Activated CD4-positive, alpha-beta T cell treated with anti-CD3 and anti-CD28 coated beads, Interleukin-2, amount 50 U/mL, for 4 hours (primary cell): Measurements from ENCODE around the gene TBC1D16.
A peak's percentile ranks its signal among the peaks of the same experiment; 100 is the strongest.

Experiments
- DNase-seq, 2 experiments: peaks; one replicate each; pipeline ENCODE4 v3.0.0-alpha.2; 2020

TBC1D16 gene

DNA sequence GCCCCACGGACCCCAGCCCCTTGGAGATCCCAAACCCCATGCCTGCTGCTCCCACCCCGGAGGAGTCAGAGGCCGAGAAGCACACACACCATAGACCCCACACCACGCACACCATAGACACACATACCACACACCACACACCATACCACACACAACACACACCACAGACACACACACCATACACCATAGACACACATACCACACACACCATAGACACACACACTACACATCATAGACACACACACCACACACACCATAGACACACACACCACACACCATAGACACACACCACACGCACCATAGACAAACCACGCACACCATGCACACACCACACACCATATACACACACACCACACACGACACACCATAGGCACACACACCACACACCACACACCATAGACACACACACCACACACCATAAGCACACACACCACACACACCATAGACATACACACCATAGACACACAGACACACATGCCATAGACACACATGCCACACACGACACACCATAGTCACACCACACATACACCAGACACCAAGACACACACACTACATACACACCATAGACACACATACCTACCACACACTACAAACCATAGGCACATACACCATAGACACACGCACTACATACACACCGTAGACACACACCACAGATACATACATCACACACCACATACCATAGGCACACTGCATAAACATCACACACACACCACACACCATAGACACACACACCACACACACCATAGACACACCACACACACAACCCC lies 11.3 kb downstream of the TBC1D16 start:
- DNase-seq: no peak

DNA sequence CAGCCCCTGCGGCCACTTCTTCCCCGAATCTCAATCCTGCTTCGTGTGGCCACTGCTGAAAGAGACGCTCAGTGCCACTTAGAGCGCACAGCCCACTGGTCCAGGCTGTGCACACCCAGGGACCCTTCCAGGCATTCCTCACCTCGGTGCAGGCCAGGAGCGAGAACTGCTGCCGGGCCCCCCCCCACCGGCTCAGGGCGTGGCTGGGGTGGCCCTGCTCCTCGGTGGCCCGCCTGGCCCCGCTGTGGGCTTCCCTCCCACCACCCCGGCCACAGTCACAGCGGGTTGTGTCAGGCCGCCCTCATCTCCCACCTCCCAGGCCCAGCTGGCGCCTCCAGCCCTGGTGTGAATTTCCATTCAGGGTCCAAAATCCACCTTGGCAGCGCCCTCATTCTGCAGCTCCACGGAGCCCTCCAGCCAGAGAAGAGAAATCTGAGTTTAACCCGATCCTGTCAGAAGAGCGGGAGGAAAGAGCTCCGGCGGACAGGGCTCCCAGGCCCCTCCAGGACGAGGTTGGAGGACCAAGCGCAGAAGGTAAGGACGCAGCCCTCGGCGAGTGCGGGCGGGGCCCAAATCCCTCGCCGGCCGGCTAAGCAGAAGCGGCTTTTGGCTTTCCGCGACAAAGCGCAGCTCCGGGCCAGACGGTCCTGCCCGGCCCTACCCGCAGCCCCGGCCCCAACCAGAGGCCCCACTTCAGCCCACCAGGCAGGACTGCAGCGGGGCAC lies 12.0 kb downstream of the TBC1D16 start:
- DNase-seq: no peak

DNA sequence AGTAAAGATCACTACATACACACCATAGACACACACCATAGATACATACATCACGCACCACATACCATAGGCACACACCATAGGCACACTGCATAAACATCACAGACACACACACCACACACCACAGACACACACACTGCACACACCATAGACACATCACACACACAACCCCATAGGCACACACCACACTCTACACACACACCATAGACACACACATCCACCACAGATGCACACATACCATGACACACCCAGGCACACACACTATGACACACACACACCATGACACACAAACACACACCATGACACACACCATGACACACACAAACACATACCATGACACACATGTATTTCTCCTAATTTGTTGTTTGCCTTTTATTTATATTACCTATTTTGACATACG lies 14.1 kb downstream of the TBC1D16 start:
- DNase-seq: no peak

DNA sequence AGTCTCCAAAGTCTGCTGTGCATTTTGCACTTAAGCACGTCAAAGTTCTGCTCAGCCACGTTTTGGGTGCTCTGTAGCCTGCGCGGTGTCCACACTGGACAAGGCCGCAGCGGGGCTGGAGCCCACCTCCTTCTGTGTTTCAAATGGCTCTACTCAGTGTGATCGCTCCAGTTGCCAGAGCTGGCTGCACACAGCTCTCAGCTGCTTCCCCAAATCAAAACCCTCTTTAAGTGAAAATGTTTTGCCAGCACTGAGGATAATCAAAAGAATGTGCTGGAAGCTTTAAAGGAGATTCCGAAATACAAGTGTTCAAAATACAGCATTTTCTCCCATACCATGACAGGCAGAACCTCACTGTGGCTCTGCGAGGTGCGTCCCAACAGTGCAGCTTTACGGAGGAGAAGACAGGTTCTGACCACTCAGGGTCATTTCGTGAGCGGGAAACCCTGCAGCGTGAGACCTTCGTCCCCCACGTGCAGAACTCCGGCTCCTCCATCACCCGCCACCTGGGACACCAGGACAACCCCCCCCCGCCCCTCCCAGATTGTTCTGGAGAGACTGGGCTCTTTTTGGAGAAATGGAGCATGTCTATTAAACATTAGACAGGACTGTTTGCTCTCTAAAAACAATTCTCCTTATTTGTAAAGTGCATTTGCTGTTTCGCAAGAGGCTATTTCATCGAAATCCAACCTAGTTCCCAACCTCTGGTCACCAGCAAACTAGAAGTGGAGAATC lies 16.6 kb downstream of the TBC1D16 start:
- no peak for DNase-seq

DNA sequence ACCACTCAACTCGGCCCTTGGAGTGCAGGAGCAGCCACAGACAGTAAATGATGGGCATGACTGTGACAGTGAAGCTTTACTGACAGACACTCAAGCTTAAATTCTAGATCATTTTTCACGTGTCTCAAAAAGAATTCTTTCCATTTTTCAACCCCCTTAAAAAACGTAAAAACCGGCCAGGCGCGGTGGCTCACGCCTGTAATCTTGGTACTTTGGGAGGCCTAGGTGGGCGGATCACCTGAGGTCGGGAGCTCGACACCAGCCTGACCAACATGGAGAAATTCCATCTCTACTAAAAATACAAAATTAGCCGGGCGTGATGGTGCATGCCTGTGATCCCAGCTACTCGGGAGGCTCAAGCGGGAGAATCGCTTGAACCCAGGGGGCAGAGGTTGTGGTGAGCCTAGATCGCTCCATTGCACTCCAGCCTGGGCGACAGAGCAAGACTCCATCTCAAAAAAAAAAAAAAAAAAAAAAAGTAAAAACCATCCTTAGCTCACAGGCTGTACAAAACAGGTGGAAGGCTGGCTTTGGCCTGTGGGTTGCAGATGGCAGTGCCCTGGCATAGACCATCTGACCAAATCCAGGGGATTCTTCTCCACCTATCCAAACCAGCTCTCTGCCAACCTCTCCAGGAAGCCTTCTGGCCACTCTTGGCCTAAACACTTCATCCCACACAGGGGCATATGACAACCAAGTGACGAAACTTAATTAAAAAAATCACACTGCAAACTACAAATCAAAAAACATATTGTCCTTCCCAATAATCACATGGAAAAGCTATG lies 18.3 kb downstream of the TBC1D16 start:
- DNase-seq: no peak

DNA sequence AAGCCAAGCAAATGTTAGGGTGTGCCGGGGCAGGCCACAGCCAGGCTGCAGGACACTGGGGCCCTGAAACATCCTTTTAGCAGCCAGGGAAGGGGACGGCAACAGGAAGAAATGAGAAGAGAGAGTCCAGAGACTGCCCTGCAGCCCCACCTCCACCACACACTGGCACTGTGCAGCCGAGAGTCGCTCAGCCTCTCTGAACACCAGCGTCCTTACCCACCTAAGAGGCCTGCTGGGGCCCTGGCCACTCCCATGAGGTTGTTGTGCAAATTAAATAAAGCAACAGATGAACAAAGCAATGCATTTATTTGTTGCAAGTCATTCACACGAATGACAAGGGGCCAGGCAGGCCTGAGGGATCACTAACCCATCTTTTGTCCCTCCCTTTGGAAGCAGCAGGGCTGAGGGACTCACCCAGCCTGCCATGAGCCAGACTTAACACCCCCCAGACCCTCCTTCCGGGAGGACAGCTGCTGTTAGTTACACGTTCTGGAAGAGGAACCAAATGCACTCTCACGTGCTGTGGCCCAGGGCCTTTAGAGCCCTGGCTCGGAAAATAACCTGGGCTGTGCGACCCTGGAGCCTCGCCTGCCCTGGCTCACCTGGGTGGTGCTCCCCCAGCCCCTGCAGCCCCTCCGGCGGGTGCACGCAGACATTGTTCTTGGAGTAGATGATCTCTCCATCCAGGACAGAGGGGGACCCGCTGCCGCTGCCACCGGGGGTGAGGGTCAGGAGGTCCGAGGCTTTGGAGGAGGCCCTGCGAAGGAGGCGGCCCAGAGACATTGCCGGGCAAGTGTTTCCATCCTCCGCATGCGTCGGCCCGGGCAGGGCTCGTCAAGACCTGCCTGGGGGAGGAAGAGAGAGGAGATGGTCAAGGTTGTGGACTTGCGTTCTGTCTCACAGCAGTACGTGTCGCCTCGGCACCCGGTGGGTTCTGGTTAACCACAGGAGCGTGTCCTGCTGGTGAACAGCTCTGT lies 22.6 kb downstream of the TBC1D16 start:
- DNase-seq: no peak

DNA sequence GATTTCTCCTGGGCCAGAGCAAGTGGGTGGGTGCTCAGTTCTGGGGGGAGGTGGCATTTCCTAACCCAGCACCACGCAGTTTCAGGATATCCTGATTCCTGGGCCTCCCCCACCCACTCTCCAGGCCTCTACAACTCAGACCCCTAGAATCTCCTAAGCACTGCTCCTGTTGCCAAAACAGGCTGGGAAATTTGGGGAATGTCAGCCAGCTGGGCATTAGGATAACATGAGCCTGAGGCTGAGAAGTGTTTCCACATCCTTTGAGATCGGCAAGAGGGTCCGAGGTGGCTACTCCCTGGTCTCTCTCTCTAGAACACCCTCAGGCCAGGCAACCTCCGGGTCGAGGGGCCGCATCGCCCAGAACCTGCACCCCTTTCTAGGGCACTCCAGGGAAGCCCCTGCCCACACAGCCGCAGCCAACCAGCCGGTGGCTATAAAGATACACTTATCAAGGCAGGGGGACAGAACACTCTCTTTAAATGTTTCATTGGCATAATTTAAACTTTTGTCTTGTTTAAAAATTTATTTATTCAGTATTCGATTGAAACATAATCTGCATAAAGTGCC lies 23.6 kb downstream of the TBC1D16 start:
- no peak for DNase-seq

DNA sequence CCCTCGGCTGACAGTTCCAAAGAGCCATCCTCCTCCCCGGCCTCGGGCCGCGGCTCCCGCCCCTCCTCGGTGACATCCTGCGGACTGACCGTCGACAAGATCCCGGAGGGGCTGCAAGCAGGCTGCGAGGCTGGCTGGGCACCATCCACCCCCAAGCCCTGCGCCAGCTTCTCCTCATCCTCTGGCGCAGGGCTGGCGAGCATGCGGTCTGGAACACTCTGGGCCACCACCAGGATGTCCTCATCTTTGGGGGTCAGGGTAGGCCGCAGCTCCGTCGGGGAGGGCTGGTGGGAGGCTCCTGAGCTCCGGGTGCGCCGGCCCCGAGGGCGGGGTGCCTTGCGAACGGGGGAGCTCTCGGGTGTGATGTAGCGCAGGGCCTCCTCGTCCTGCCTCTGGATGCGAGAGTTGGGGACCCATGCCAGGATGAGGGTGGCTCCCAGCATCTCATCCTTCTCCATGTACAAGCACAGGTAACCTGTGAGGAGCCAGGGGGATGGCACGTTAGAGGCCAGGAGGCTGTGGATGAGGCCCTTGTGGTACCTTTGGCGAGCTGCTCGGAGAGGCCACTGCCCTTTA lies 25.3 kb downstream of the TBC1D16 start:
- DNase-seq: no peak

DNA sequence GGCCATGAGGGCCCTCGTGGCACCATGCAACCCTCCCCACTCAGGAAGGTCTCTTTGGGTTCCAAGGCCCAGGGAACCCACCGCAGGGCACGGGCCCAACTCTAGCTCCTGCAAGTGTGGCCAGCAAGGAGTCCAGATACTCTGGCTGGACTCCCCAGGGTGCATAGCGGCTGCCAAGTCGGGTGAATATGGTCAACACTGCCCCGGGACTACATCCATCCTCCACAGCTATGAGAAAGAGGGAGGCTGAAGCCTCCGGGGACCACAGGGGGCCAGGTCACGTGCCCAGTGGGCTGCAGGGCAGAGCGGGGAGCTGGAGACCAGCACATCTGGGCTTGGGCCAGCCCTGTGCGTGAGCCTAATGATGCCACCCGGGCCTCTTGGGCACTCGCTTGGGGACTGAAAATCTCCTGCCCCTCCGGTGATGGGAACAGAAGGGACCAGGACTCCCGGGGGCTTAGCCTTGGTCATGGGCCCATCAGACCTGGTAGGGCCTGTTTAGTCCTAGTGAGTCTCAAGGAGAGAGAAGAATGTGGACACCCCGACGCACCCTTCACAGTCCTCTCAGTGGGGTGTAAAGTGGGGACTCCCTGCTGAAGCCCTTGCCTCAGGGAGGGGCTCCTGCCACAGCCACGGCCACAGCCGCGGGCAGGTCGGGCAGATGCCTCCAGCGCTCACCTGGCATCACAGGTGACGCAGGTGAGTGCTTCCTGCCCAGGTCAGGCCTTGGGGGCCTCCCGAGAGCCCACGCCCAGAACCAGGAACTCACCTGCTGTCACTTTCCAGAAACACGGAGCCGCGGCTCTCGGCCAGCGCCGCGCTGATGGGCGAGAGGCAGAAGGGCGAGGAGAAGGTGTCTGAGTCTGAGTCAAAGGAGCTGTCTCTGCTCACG lies 26.0 kb downstream of the TBC1D16 start:
- no peak for DNase-seq

DNA sequence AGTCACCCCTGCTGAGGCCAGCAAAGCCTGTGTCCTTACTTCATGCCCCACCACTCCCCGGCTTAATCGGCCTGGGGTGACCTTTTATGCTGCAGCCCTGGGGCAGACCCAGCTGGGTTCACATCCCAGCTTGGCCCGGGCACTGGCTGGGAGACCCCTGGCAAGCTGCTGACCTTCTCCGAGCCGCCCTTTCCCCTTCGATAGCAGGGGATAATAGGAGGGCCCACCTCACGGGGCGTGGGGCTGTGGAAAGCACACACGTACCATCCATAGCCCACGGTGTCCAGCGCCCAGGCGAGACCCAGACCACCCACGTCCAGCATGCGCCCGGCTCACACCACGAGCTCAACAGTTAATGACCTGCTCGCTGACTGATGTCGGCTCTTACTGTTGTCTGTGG lies 26.8 kb downstream of the TBC1D16 start:
- DNase-seq: no peak

DNA sequence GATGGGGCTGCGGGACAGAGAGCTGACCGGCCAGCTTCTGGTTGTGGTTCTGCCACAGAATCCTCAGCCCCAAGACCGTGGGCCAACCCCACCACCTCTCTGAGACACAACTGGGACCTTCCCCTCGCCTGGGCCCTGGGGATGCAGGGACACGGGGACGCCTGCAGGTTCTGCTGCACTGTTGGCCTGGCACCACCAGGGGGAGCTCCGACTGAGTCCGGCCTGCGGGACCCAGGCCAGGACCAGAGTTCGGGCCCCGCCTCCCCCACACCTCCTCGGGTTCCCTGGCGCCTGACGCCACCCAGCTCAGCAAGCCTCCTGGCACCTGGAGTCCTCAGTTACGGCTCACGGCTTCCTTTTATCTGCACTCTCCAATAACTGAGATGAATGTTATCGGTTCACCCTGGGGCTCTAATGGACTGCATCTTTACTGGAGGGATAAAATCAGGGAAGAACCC lies 27.3 kb downstream of the TBC1D16 start:
- peak; percentile 69 to 70 for DNase-seq

DNA sequence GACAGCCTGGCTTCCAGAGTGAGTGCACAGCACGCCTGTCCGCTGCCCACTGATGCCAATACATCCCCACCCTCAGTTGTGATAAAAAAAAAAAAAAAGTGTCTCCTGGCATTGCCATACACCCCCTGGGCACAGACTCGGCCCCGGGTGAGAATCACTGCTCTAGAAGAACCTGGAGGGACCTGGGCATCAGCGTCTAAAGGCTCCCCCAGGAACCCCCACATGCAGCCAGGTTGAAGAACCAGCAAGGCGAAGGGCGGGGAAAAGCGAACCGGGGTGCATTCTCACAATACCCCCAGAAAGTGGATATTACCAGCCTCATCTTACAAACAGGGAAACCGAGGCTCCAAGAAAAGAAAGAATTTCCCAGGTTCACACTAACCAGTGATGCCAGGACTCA lies 27.7 kb downstream of the TBC1D16 start:
- no peak for DNase-seq

DNA sequence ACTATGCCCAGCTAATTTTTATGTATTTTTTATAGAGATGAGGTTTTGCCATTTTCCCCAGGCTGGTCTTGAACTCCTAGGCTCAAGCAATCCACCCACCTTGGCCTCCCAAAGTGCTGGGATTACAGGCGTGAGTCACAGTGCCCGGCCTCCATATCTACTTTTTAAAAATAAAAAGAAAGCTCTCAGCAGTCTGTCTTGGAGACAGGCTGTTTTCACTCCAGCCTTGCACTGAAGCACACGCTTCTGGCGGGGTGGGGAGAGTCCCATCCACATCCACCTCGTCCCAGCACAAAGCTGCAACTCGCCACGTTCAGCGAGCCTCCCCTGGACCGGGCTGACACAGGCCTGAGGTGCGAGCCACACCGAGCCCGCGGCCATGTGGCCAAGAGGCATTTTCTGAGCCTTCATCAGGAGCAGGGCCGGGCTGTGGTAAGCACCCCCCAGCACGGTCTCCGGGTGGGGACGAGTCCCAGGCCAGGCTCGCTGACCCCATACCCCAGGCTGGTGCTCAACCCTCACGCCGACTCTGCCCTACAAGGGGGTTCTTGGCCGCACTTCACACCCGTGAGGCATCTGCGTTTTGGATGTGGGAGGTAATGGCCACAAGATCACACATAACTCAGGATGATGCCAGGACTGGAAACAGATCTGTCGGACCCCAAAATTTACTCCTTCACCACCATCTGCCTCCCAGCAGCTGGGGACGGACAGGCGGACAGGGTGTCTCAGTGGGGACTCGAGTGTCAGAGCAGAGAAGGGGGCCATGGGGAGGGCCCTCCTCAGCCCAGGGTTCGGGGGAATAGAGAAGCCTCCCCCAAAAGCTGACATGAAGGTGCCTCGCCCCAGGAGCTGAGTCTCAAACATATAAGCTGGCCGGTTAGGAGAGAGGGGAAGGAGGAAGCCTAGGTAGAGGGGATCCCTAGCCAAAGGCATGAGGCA lies 28.6 kb downstream of the TBC1D16 start:
- no peak for DNase-seq

DNA sequence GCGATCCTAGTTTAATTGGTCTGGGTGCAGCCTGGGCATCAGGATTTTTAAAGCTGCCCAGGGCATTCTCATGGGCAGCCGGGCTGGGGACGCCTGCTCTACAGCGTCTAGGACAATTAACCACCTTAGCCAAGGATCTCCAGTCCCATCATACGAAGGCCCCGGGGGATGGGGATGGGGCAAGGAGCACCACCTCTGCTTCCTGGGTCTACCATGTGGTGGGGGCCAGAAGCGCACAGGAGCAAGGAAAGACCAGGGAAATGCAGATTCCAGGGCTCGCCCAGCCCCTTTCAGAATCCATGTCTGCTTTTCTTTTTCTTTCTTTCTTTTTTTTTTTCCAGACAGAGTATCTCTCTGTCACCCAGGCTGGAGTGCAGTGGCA lies 29.3 kb downstream of the TBC1D16 start:
- DNase-seq: no peak

DNA sequence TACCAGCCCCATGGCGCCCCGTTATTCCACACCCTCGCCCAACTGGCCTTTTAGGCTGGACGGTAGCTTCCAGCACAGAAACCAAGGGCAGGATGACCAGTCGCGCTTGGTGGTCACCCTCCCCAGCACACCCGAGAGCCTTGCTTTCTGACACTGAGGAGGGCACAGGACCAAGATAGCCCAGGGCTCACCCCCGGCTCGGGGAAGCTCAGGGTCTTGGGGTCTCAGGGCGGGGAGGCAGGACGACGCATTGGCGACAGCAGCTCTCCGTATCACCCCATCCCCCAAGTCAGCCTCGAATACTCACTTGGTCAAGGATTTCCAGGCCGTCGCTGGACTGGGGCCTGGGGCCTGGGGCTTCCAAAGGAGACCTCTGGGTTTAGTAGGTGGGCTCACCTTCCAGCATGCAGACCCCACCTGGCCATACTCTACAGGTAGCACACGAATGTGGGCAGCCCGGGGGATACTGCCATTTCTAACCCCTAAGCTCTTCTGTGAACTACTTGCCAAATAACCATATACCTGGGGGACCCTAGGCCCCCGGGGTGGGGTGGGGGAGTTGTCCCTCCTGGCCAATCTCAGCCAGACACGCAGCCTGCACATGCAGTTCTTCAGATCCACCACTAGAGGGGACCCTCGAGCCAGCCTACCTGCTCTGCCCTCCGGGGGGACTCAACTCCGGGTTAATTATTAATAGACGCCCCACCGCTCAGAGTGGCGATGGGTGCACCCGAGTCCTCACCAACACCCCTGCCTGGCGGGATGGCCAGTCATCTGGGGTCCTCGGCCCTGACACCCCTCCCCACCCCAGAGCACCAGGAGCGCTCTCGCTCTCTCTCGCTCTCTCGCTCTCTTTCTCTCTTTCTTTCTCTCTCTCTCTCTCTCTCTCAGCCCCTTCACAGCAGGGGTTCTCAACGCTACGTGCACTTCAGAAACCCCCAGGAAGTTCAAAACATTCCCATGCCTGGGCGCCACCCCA lies 30.0 kb downstream of the TBC1D16 start:
- DNase-seq: peak; percentile 46 to 47

DNA sequence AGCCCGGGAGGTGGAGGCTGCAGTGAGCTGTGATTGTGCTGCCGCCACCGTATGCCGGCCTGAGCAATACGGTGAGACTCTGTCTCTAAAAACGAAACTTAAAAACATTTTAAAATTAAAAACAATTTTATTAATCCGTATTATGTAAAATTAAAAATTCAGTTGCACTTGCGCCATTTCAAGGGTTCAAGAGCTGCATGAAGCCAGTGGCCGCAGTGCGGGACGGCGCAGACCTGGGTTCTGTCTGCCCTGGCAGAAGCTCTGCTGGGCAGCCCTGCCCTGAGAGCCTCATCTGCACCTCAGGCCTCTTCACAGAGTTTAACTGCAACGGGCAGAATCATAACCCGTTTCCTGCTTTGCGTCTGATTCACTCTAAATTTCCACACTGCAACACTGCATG lies 31.7 kb downstream of the TBC1D16 start:
- no peak for DNase-seq
